AG04449 (cell line): ENCODE measurements around the gene RGL3.

ENCODE experiments used
- CTCF ChIA-PET: fragments of 350-600 bp; formaldehyde crosslinking; extraction: SDS; loops from one replicate; lab custom pipeline; 2021; ENCODE audit warnings: antibody characterized with exemption; lab: Yijun Ruan, JAX
- POLR2A ChIA-PET: fragments of 400-600, 350-600 bp; formaldehyde crosslinking; extraction: SDS; loops from one replicate; lab custom pipeline; 2020; ENCODE audit warnings: antibody characterized with exemption, inconsistent platforms; lab: Yijun Ruan, JAX
- DNase-seq: peaks from one replicate; pipeline ENCODE4 v3.0.0-alpha.2; 2010; ENCODE audit warnings: low read depth, low spot score
- H3K4me3 ChIP-seq: 2 replicates; pipeline ENCODE4 v1.5.1; 2011; ENCODE audit warnings: low read depth, mild to moderate bottlenecking, control low read depth, low read length
- CTCF ChIP-seq: IDR thresholded peaks from one replicate; pipeline ENCODE4 v1.5.1; 2011; ENCODE audit warnings: mild to moderate bottlenecking, moderate library complexity, low read length, control low read depth, inconsistent platforms; ENCODE audit not compliant: insufficient read depth; ENCODE audit errors: missing control alignments

RGL3 gene

GRCh38 chr19:11345122-11345803 lies 73.9 kb downstream of the RGL3 start:
- DNase-seq: no peak
- peak overlapping the region; percentile 90 for H3K4me3 ChIP-seq
- ChIA-PET CTCF (interaction anchor here (1.3 to 4.3 kb wide), 5 partner anchors 29 to 137 kb away, joined by 3 to 15 read pairs (median 6); partner anchors contain the start of gene SWSAP1), POLR2A (interaction anchor here (1.1 kb wide), 1 partner anchor 29 kb away, joined by 10 read pairs; the partner anchor contains the start of gene SWSAP1)
- TF ChIP-seq CTCF: no peak
